Activated naive CD8-positive, alpha-beta T cell treated with anti-CD3 and anti-CD28 coated beads, Interleukin-2, amount 10 ng/mL, durations not matched to agents 7 days and 5 days (primary cell): Measurements from ENCODE around the gene MAN1A1. TPM values are rescaled to one million over a fixed set of nuclear protein-coding genes. Genes with fewer than 3 reads are reported as not detected.

ENCODE experiments used
- ATAC-seq: fragments of 150-1000 bp; cut with Tn5 transposase; one replicate; pipeline ENCODE4 v1.10.0; 2021; ENCODE audit warnings: low read depth, moderate library complexity
- POLR2A ChIA-PET: fragments of 350-600 bp; sonication (Branson Sonifier 250); formaldehyde crosslinking; loops from one replicate; lab custom pipeline; 2021; ENCODE audit warnings: antibody characterized with exemption; lab: Charles Lee
- DNase-seq: peaks from one replicate; pipeline ENCODE4 v3.0.0; 2021
- H3K27ac Mint-ChIP-seq: one replicate; pipeline ENCODE4 v1.8.0; 2022; ENCODE audit warnings: mild to moderate bottlenecking, mixed read lengths
- H3K27me3 Mint-ChIP-seq: one replicate; pipeline ENCODE4 v1.8.0; 2022; ENCODE audit warnings: mild to moderate bottlenecking, moderate library complexity, mixed read lengths
- H3K36me3 Mint-ChIP-seq: one replicate; pipeline ENCODE4 v1.8.0; 2021; ENCODE audit warnings: mild to moderate bottlenecking, mixed read lengths
- H3K4me1 Mint-ChIP-seq: one replicate; pipeline ENCODE4 v1.8.0; 2021; ENCODE audit warnings: mixed read lengths
- H3K4me3 Mint-ChIP-seq: one replicate; pipeline ENCODE4 v1.8.0; 2022; ENCODE audit warnings: mild to moderate bottlenecking, moderate library complexity, mixed read lengths
- H3K9me3 Mint-ChIP-seq: one replicate; pipeline ENCODE4 v1.8.0; 2021; ENCODE audit warnings: mixed read lengths
- total RNA-seq, 2 experiments: library from RNA; stranded (reverse); gene quantifications; one replicate each; pipeline ENCODE4 v1.2.3, GENCODE V29; 2021

MAN1A1 gene
- total RNA-seq, 2 experiments from 2014 or later: 19.2 to 19.5 TPM

- ATAC-seq (no peak), DNase-seq (no peak)
- Mint-ChIP-seq H3K4me3 (no peak overlapping the region), H3K9me3 (no peaks in the 10 kb centered on the region), H3K4me1 (peaks cover 10% of the 10 kb centered on the region), H3K27ac (no peak overlapping the region), H3K36me3 (peaks cover 12% of the 10 kb centered on the region), H3K27me3 (no peaks in the 10 kb centered on the region)
- POLR2A ChIA-PET: interaction anchor here (0.7 kb wide), 1 partner anchor 62 kb away, joined by 3 read pairs; no protein-coding TSS in a partner anchor
These were observed 139.9 kb downstream of the MAN1A1 start for GRCh38 chr6:119209452-119210205.

- no peaks in the 10 kb centered on the region for H3K9me3 Mint-ChIP-seq
- H3K4me1 Mint-ChIP-seq: peaks cover 10% of the 10 kb centered on the region
- no peak overlapping the region for H3K27ac Mint-ChIP-seq
- DNase-seq (no peak), ATAC-seq (no peak)
- peaks cover 18% of the 10 kb centered on the region for H3K36me3 Mint-ChIP-seq
- POLR2A ChIA-PET: no interaction called here
- no peaks in the 10 kb centered on the region for H3K27me3 Mint-ChIP-seq
- H3K4me3 Mint-ChIP-seq: no peak overlapping the region
These were observed 141.4 kb downstream of the MAN1A1 start for GRCh38 chr6:119207971-119208725.

- DNase-seq (no peak), ATAC-seq (no peak)
- Mint-ChIP-seq H3K27me3 (no peaks in the 10 kb centered on the region), H3K4me1 (peaks cover 10% of the 10 kb centered on the region), H3K27ac (no peak overlapping the region), H3K9me3 (no peaks in the 10 kb centered on the region), H3K4me3 (no peak overlapping the region), H3K36me3 (peaks cover 22% of the 10 kb centered on the region)
- POLR2A ChIA-PET: no interaction called here
These were observed 142.2 kb downstream of the MAN1A1 start for GRCh38 chr6:119207327-119207726.

- Mint-ChIP-seq H3K27me3 (no peaks in the 10 kb centered on the region), H3K4me3 (no peak overlapping the region), H3K9me3 (no peaks in the 10 kb centered on the region), H3K4me1 (peaks cover 10% of the 10 kb centered on the region), H3K27ac (no peak overlapping the region), H3K36me3 (peaks cover 23% of the 10 kb centered on the region)
- DNase-seq: no peak
- no peak for ATAC-seq
- POLR2A ChIA-PET: no interaction called here
These were observed 143.5 kb downstream of the MAN1A1 start for GRCh38 chr6:119205911-119206618.

- peaks cover 25% of the 10 kb centered on the region for H3K36me3 Mint-ChIP-seq
- DNase-seq (no peak), ATAC-seq (no peak)
- POLR2A ChIA-PET: no interaction called here
- H3K9me3 Mint-ChIP-seq: no peaks in the 10 kb centered on the region
- H3K4me1 Mint-ChIP-seq: peaks cover 10% of the 10 kb centered on the region
- no peak overlapping the region for H3K27ac Mint-ChIP-seq
- no peaks in the 10 kb centered on the region for H3K27me3 Mint-ChIP-seq
- no peak overlapping the region for H3K4me3 Mint-ChIP-seq
These were observed 144.8 kb downstream of the MAN1A1 start for GRCh38 chr6:119204719-119205118.

GRCh38 chr6:119201480-119201879, 148.1 kb downstream of the MAN1A1 start:
- Mint-ChIP-seq H3K27me3 (no peaks in the 10 kb centered on the region), H3K9me3 (no peaks in the 10 kb centered on the region), H3K4me1 (peaks cover 9% of the 10 kb centered on the region), H3K27ac (no peak overlapping the region), H3K36me3 (peaks cover 28% of the 10 kb centered on the region), H3K4me3 (no peak overlapping the region)
- POLR2A ChIA-PET: no interaction called here
- no peak for DNase-seq
- no peak for ATAC-seq

- no peaks in the 10 kb centered on the region for H3K9me3 Mint-ChIP-seq
- POLR2A ChIA-PET: no interaction called here
These were observed 148.9 kb downstream of the MAN1A1 start for GRCh38 chr6:119200512-119201175.

GRCh38 chr6:119197271-119197670, 152.3 kb downstream of the MAN1A1 start:
- POLR2A ChIA-PET: no interaction called here
- Mint-ChIP-seq H3K27ac (no peak overlapping the region), H3K9me3 (no peaks in the 10 kb centered on the region), H3K27me3 (no peaks in the 10 kb centered on the region), H3K36me3 (peaks cover 25% of the 10 kb centered on the region), H3K4me3 (no peak overlapping the region), H3K4me1 (peaks cover 2% of the 10 kb centered on the region)
- DNase-seq (no peak), ATAC-seq (no peak)

More at GRCh38 chr6:119200512-119201175, 148.9 kb downstream of the MAN1A1 start:
- DNase-seq (no peak), ATAC-seq (no peak)
- Mint-ChIP-seq H3K27me3 (no peaks in the 10 kb centered on the region), H3K4me3 (no peak overlapping the region), H3K36me3 (peaks cover 25% of the 10 kb centered on the region), H3K4me1 (peaks cover 2% of the 10 kb centered on the region), H3K27ac (no peak overlapping the region)

GRCh38 chr6:119196715-119197114, 152.8 kb downstream of the MAN1A1 start:
- DNase-seq: no peak
- no peaks in the 10 kb centered on the region for H3K27me3 Mint-ChIP-seq
- peaks cover 29% of the 10 kb centered on the region for H3K36me3 Mint-ChIP-seq
- no peaks in the 10 kb centered on the region for H3K9me3 Mint-ChIP-seq
- H3K27ac Mint-ChIP-seq: no peak overlapping the region
- H3K4me3 Mint-ChIP-seq: no peak overlapping the region
- no peak for ATAC-seq
- peaks cover 2% of the 10 kb centered on the region for H3K4me1 Mint-ChIP-seq
- POLR2A ChIA-PET: no interaction called here

- Mint-ChIP-seq H3K4me1 (peaks cover 2% of the 10 kb centered on the region), H3K4me3 (no peak overlapping the region), H3K36me3 (peaks cover 27% of the 10 kb centered on the region), H3K27me3 (no peaks in the 10 kb centered on the region), H3K27ac (no peak overlapping the region), H3K9me3 (no peaks in the 10 kb centered on the region)
- POLR2A ChIA-PET: no interaction called here
- no peak for DNase-seq
- no peak for ATAC-seq
These were observed 153.7 kb downstream of the MAN1A1 start for GRCh38 chr6:119195848-119196247.

GRCh38 chr6:119195204-119195603, 154.4 kb downstream of the MAN1A1 start:
- POLR2A ChIA-PET: no interaction called here
- H3K27me3 Mint-ChIP-seq: no peaks in the 10 kb centered on the region
- ATAC-seq (no peak), DNase-seq (no peak)
- H3K4me1 Mint-ChIP-seq: peaks cover 2% of the 10 kb centered on the region
- no peak overlapping the region for H3K27ac Mint-ChIP-seq
- H3K9me3 Mint-ChIP-seq: no peaks in the 10 kb centered on the region
- H3K36me3 Mint-ChIP-seq: peaks cover 26% of the 10 kb centered on the region
- no peak overlapping the region for H3K4me3 Mint-ChIP-seq

GRCh38 chr6:119193707-119194106, 155.9 kb downstream of the MAN1A1 start:
- ATAC-seq: no peak
- POLR2A ChIA-PET: no interaction called here
- no peaks in the 10 kb centered on the region for H3K27me3 Mint-ChIP-seq
- no peak overlapping the region for H3K27ac Mint-ChIP-seq
- DNase-seq: no peak
- peaks cover 29% of the 10 kb centered on the region for H3K36me3 Mint-ChIP-seq
- H3K4me3 Mint-ChIP-seq: no peak overlapping the region
- no peaks in the 10 kb centered on the region for H3K9me3 Mint-ChIP-seq
- H3K4me1 Mint-ChIP-seq: peaks cover 2% of the 10 kb centered on the region

- no peaks in the 10 kb centered on the region for H3K27me3 Mint-ChIP-seq
- POLR2A ChIA-PET: interaction anchor here (0.5 kb wide), 1 partner anchor 121 kb away, joined by 3 read pairs; no protein-coding TSS in a partner anchor
- ATAC-seq (no peak), DNase-seq (no peak)
- H3K4me3 Mint-ChIP-seq: no peak overlapping the region
- H3K9me3 Mint-ChIP-seq: no peaks in the 10 kb centered on the region
- no peak overlapping the region for H3K27ac Mint-ChIP-seq
- H3K4me1 Mint-ChIP-seq: peaks cover 2% of the 10 kb centered on the region
- peaks cover 28% of the 10 kb centered on the region for H3K36me3 Mint-ChIP-seq
These were observed 157.4 kb downstream of the MAN1A1 start for GRCh38 chr6:119192200-119192599.
